Dermis blood vessel endothelial cell (primary cell): ENCODE data around the gene PEX5L. TPM values are rescaled to one million over a fixed set of nuclear protein-coding genes. Genes with fewer than 3 reads are reported as not detected.

ENCODE experiments used
- DNase-seq: peaks from one replicate; pipeline ENCODE4 v3.0.0; 2010
- total RNA-seq: library from RNA; depleted of rRNA; stranded (reverse); fragments of >200 nt; gene quantifications from 2 replicates; pipeline ENCODE4 v1.2.3, GENCODE V29; 2014

The PEX5L gene
- total RNA-seq, 1 donor from 2014 or later, result not detected

- no peak for DNase-seq
Measured at GRCh38 chr3:180004542-180004941, 32.2 kb downstream of the PEX5L start.

- no peak for DNase-seq
Measured at GRCh38 chr3:180002006-180002405, 34.7 kb downstream of the PEX5L start.

- DNase-seq, result no peak
Measured at GRCh38 chr3:180000500-180000899, 36.2 kb downstream of the PEX5L start.

GRCh38 chr3:179995406-179995805 is 41.3 kb downstream of the PEX5L start:
- DNase-seq, result no peak

- DNase-seq, result no peak
Measured at GRCh38 chr3:179991883-179992282, 44.9 kb downstream of the PEX5L start.

- DNase-seq, result no peak
Measured at GRCh38 chr3:179991104-179991503, 45.6 kb downstream of the PEX5L start.

GRCh38 chr3:179981646-179982045 is 55.1 kb downstream of the PEX5L start:
- DNase-seq, result no peak

GRCh38 chr3:179977356-179977755 is 59.4 kb downstream of the PEX5L start:
- DNase-seq, result no peak

GRCh38 chr3:179973931-179974361 is 62.8 kb downstream of the PEX5L start:
- no peak for DNase-seq

- DNase-seq, result no peak
Measured at GRCh38 chr3:179972881-179973423, 63.8 kb downstream of the PEX5L start.

GRCh38 chr3:179971280-179971679 is 65.5 kb downstream of the PEX5L start:
- no peak for DNase-seq

- DNase-seq, result no peak
Measured at GRCh38 chr3:179970746-179971145, 66.0 kb downstream of the PEX5L start.

- no peak for DNase-seq
Measured at GRCh38 chr3:179969525-179969924, 67.2 kb downstream of the PEX5L start.

GRCh38 chr3:179967622-179968021 is 69.1 kb downstream of the PEX5L start:
- no peak for DNase-seq

- DNase-seq, result no peak
Measured at GRCh38 chr3:179964890-179965289, 71.8 kb downstream of the PEX5L start.

- no peak for DNase-seq
Measured at GRCh38 chr3:179962629-179963387, 73.9 kb downstream of the PEX5L start.

GRCh38 chr3:179961703-179962078 is 75.0 kb downstream of the PEX5L start:
- DNase-seq, result no peak

GRCh38 chr3:179961071-179961702 is 75.5 kb downstream of the PEX5L start:
- no peak for DNase-seq

- DNase-seq, result no peak
Measured at GRCh38 chr3:179958759-179959158, 78.0 kb downstream of the PEX5L start.

GRCh38 chr3:179958143-179958542 is 78.6 kb downstream of the PEX5L start:
- DNase-seq, result no peak

- no peak for DNase-seq
Measured at GRCh38 chr3:179957264-179957845, 79.4 kb downstream of the PEX5L start.

- DNase-seq, result no peak
Measured at GRCh38 chr3:179956416-179956830, 80.3 kb downstream of the PEX5L start.

GRCh38 chr3:179955809-179956208 is 80.9 kb downstream of the PEX5L start:
- no peak for DNase-seq

- DNase-seq, result no peak
Measured at GRCh38 chr3:179955286-179955685, 81.5 kb downstream of the PEX5L start.
